Liver (tissue), 9 donors: Measurements from ENCODE around the gene SERPINB4. TPM values are rescaled to one million over a fixed set of nuclear protein-coding genes. Genes with fewer than 3 reads are reported as not detected.

Source experiments
- DNase-seq: peaks from one replicate; pipeline ENCODE4 v3.0.0-alpha.2; 2017; ENCODE audit warnings: low spot score
- H3K27ac ChIP-seq, 2 donors: one replicate each; pipeline ENCODE4 v1.7.0; 2013; ENCODE audit warnings: inconsistent platforms in 2 of 2, low read length in 2 of 2, control low read depth in 1 of 2, low read depth in 1 of 2, mild to moderate bottlenecking in 1 of 2
- H3K27me3 ChIP-seq, 4 donors: one replicate each; pipeline versions ENCODE4 v1.6.1 to v1.7.0; 2013; ENCODE audit warnings: low read length in 3 of 4, inconsistent platforms in 1 of 4, mild to moderate bottlenecking in 1 of 4, moderate library complexity in 1 of 4; ENCODE audit not compliant: control insufficient read depth in 4 of 4, insufficient read depth in 4 of 4
- H3K36me3 ChIP-seq, 4 donors: one replicate each; pipeline versions ENCODE4 v1.6.1 to v1.7.0; 2013; ENCODE audit warnings: low read length in 3 of 4, mild to moderate bottlenecking in 3 of 4, low read depth in 1 of 4, moderate library complexity in 1 of 4; ENCODE audit not compliant: control insufficient read depth in 4 of 4, insufficient read depth in 3 of 4
- H3K4me1 ChIP-seq, 4 donors: one replicate each; pipeline versions ENCODE4 v1.6.1 to v1.7.0; 2013; ENCODE audit warnings: low read length in 3 of 4, mild to moderate bottlenecking in 3 of 4, moderate library complexity in 1 of 4; ENCODE audit not compliant: control insufficient read depth in 4 of 4, insufficient read depth in 4 of 4
- H3K4me3 ChIP-seq, 3 donors: one replicate each; pipeline versions ENCODE4 v1.6.1 to v1.7.0; 2013; ENCODE audit warnings: low read length in 3 of 3, control low read depth in 1 of 3, low read depth in 1 of 3, mild to moderate bottlenecking in 1 of 3
- H3K9ac ChIP-seq, 2 donors: one replicate each; pipeline ENCODE4 v1.7.0; 2013; ENCODE audit warnings: low read length in 2 of 2, mild to moderate bottlenecking in 2 of 2, moderate library complexity in 2 of 2, control low read depth in 1 of 2, low read depth in 1 of 2
- H3K9me3 ChIP-seq, 4 donors: one replicate each; pipeline versions ENCODE4 v1.6.1 to v1.7.0; 2013; ENCODE audit warnings: low read length in 3 of 4; ENCODE audit not compliant: control insufficient read depth in 4 of 4
- ATF3 ChIP-seq: IDR thresholded peaks from 2 replicates; pipeline ENCODE4 v1.6.1; 2016; ENCODE audit warnings: antibody characterized with exemption
- CTCF ChIP-seq: fragments of 150-350 bp; IDR thresholded peaks from 2 replicates; pipeline ENCODE4 v1.5.1; 2017; ENCODE audit warnings: improper control_type of control experiment, low read depth, low read length; ENCODE audit not compliant: missing input control
- EGR1 ChIP-seq, 2 donors: IDR thresholded peaks; 2 replicates each; pipeline ENCODE4 v1.6.1; 2016 to 2018; ENCODE audit warnings: antibody characterized with exemption in 2 of 2, low read depth in 2 of 2
- FOXA1 ChIP-seq: IDR thresholded peaks from 2 replicates; pipeline ENCODE4 v1.6.1; 2016; ENCODE audit warnings: antibody characterized with exemption
- FOXA2 ChIP-seq: IDR thresholded peaks from 2 replicates; pipeline ENCODE4 v1.6.1; 2016; ENCODE audit warnings: antibody characterized with exemption
- GABPA ChIP-seq, 2 donors: IDR thresholded peaks in 1 of 2; conservative IDR thresholded peaks in 1 of 2; 2 replicates each; pipeline ENCODE4 v1.6.1; 2016; ENCODE audit warnings: antibody characterized with exemption in 2 of 2, mild to moderate bottlenecking in 1 of 2, moderate library complexity in 1 of 2
- HNF4A ChIP-seq, 2 donors: conservative IDR thresholded peaks; 2 replicates each; pipeline ENCODE4 v1.6.1; 2016; ENCODE audit warnings: antibody characterized with exemption in 2 of 2, mild to moderate bottlenecking in 2 of 2
- HNF4G ChIP-seq: IDR thresholded peaks from 2 replicates; pipeline ENCODE4 v1.6.1; 2016; ENCODE audit warnings: antibody characterized with exemption
- JUND ChIP-seq, 2 donors: IDR thresholded peaks; 2 replicates each; pipeline ENCODE4 v1.6.1; 2016; ENCODE audit warnings: antibody characterized with exemption in 2 of 2
- MAX ChIP-seq: IDR thresholded peaks from 2 replicates; pipeline ENCODE4 v1.6.1; 2016; ENCODE audit warnings: antibody characterized with exemption
- NR2F2 ChIP-seq: IDR thresholded peaks from 2 replicates; pipeline ENCODE4 v1.6.1; 2016; ENCODE audit warnings: antibody characterized with exemption
- RAD21 ChIP-seq, 2 donors: IDR thresholded peaks; 2 replicates each; pipeline ENCODE4 v1.6.1; 2016; ENCODE audit warnings: antibody characterized with exemption in 2 of 2, mild to moderate bottlenecking in 2 of 2
- REST ChIP-seq: IDR thresholded peaks from 2 replicates; pipeline ENCODE4 v1.6.1; 2016; ENCODE audit warnings: antibody characterized with exemption, mild to moderate bottlenecking
- RXRA ChIP-seq, 2 donors: IDR thresholded peaks; 2 replicates each; pipeline ENCODE4 v1.6.1; 2017 to 2018; ENCODE audit warnings: antibody characterized with exemption in 2 of 2, mild to moderate bottlenecking in 1 of 2
- SP1 ChIP-seq: IDR thresholded peaks from 2 replicates; pipeline ENCODE4 v1.6.1; 2018; ENCODE audit warnings: antibody characterized with exemption, mild to moderate bottlenecking
- TAF1 ChIP-seq: conservative IDR thresholded peaks from 2 replicates; pipeline ENCODE4 v1.6.1; 2016; ENCODE audit warnings: antibody characterized with exemption, mild to moderate bottlenecking
- YY1 ChIP-seq: IDR thresholded peaks from 2 replicates; pipeline ENCODE4 v1.6.1; 2016; ENCODE audit warnings: antibody characterized with exemption, mild to moderate bottlenecking
- ZBTB33 ChIP-seq: IDR thresholded peaks from 2 replicates; pipeline ENCODE4 v1.6.1; 2016; ENCODE audit warnings: antibody characterized with exemption
- WGBS: extraction: QIAGEN DNeasy Blood & Tissue Kit; methylation state at CpG from one replicate; pipeline ENCODE4 v1.1.7; 2013; 5-methylcytosine and 5-hydroxymethylcytosine counted together
- polyA plus RNA-seq, 2 donors: library from polyadenylated mRNA; stranded (reverse) in 1 of 2; unstranded in 1 of 2; fragments of 200-250 nt in 1 of 2; fragments of >200 nt in 1 of 2; fragmentation: Nextera tagmentation in 1 of 2; extraction: Ambion mirVana in 1 of 2; gene quantifications; one replicate each; pipeline versions ENCODE4 v1.2.1 to v1.2.3, GENCODE V29; 2013 to 2015
- total RNA-seq, 2 donors: library from RNA; depleted of rRNA; stranded (reverse); fragments of >200 nt; gene quantifications; one replicate each; pipeline ENCODE4 v1.2.3, GENCODE V29; 2014
- donor health status: healthy.
- donor health status: healthy.
- donor health status: healthy.
- donor health status: healthy.
- donor health status: healthy.

The SERPINB4 gene
- total and polyA plus RNA-seq, 4 donors, result not detected

- no peak overlapping the region for H3K9ac ChIP-seq
- H3K4me1 ChIP-seq, result no peaks in the 10 kb centered on the region
- 82% methylated on average over 3 of the region's 3 CpGs for WGBS
- TF ChIP-seq ATF3, result no peak
- TF ChIP-seq RAD21 (IDR thresholded peaks at IDR 0.05), result no peak
- no peak for TF ChIP-seq EGR1 (IDR thresholded peaks at IDR 0.05; ENCODE audit: low read depth in 2 of 2)
- no peak for TF ChIP-seq FOXA1
- TF ChIP-seq RXRA (IDR thresholded peaks at IDR 0.05), result no peak
- no peak for TF ChIP-seq SP1
- TF ChIP-seq FOXA2, result no peak
- no peak for TF ChIP-seq REST
- TF ChIP-seq NR2F2, result no peak
- no peak for TF ChIP-seq HNF4A (conservative IDR thresholded peaks at IDR 0.05)
- no peak for TF ChIP-seq JUND (IDR thresholded peaks at IDR 0.05)
- no peak for TF ChIP-seq HNF4G
- TF ChIP-seq CTCF, result no peak
- TF ChIP-seq TAF1, result no peak
- TF ChIP-seq YY1, result no peak
- no peak for TF ChIP-seq GABPA (IDR thresholded peaks at IDR 0.05 in 1 of 2, conservative IDR thresholded peaks at IDR 0.05 in 1 of 2)
- no peak for TF ChIP-seq MAX
- TF ChIP-seq ZBTB33, result no peak
- H3K27ac ChIP-seq, result no peak overlapping the region
- no peak overlapping the region for H3K4me3 ChIP-seq
- DNase-seq, result no peak
- H3K36me3 ChIP-seq, result no peaks in the 10 kb centered on the region
- H3K27me3 ChIP-seq, result peaks cover 0 to 4% (median 0%) of the 10 kb centered on the region in 4 donors
- no peaks in the 10 kb centered on the region for H3K9me3 ChIP-seq
Measured at GRCh38 chr18:63606526-63606925, 37.5 kb downstream of the SERPINB4 start.
